ENCODE measurements around the gene MRPS15.

Gene MRPS15

GRCh38 chr1:36448530-36449056, 15.6 kb downstream of the MRPS15 start:
- Histone ChIP-seq H3K4ac (ENCODE audit: low read length) (no peak overlapping the region), H3K36me3 (replicated peaks in 1 of 2; ENCODE audit: control insufficient read depth in 2 of 2, insufficient read depth in 2 of 2, low read length in 2 of 2) (peaks cover 0 to 4% of the 10 kb centered on the region in 2 donors), H3K79me1 (ENCODE audit: low read depth, low read length) (no peaks in the 10 kb centered on the region), H3K14ac (ENCODE audit: low read length) (no peak overlapping the region), H2BK120ac (ENCODE audit: low read depth, low read length) (no peak overlapping the region), H4K91ac (ENCODE audit: low read depth, low read length, poor library complexity) (no peak overlapping the region), H3K23ac (ENCODE audit: low read depth, low read length, poor library complexity) (no peak overlapping the region), H3K9me3 (replicated peaks in 1 of 2; ENCODE audit: control insufficient read depth in 2 of 2, insufficient read depth in 1 of 2, low read depth in 1 of 2, low read length in 2 of 2) (no peaks in the 10 kb centered on the region), H2AFZ (ENCODE audit: low read length) (no peak overlapping the region), H4K8ac (ENCODE audit: low read depth, low read length) (no peak overlapping the region), H2BK5ac (ENCODE audit: low read length) (no peak overlapping the region), H2BK12ac (ENCODE audit: low read length) (no peak overlapping the region), H3K4me3 (ENCODE audit: low read length in 2 of 2) (no peak overlapping the region), H2AK5ac (ENCODE audit: low read depth, low read length) (no peak overlapping the region), H2BK15ac (ENCODE audit: low read length) (no peak overlapping the region), H3K4me2 (ENCODE audit: insufficient read depth, low read length, poor library complexity, severe bottlenecking) (no peak overlapping the region), H3K18ac (ENCODE audit: low read length) (no peak overlapping the region), H3K9ac (ENCODE audit: low read depth, low read length, poor library complexity) (no peak overlapping the region), H3K27me3 (ENCODE audit: control insufficient read depth in 3 of 3, insufficient read depth in 3 of 3, low read depth in 1 of 3, low read length in 3 of 3) (no peaks in the 10 kb centered on the region), H3K4me1 (ENCODE audit: control insufficient read depth in 2 of 2, insufficient read depth in 1 of 2, low read depth in 1 of 2, low read length in 2 of 2) (peaks cover 2 to 5% of the 10 kb centered on the region in 2 donors), H3K27ac (replicated peaks; ENCODE audit: low read length) (no peak overlapping the region)
- no CpG with 5 or more reads among the region's 4 CpGs for WGBS, 2 donors (ENCODE audit: extremely low coverage in 2 of 2, insufficient read length in 2 of 2, insufficient replicate concordance in 1 of 2)
- DNase-seq (ENCODE audit: low spot score) = no peak

- Histone ChIP-seq H3K4me3 (ENCODE audit: low read length in 2 of 2) (no peak overlapping the region), H3K36me3 (replicated peaks in 1 of 2; ENCODE audit: control insufficient read depth in 2 of 2, insufficient read depth in 2 of 2, low read length in 2 of 2) (no peaks in the 10 kb centered on the region), H3K9ac (ENCODE audit: low read depth, low read length, poor library complexity) (no peak overlapping the region), H3K27me3 (ENCODE audit: control insufficient read depth in 3 of 3, insufficient read depth in 3 of 3, low read depth in 1 of 3, low read length in 3 of 3) (no peaks in the 10 kb centered on the region), H2BK120ac (ENCODE audit: low read depth, low read length) (no peak overlapping the region), H3K18ac (ENCODE audit: low read length) (no peak overlapping the region), H3K14ac (ENCODE audit: low read length) (no peak overlapping the region), H2BK5ac (ENCODE audit: low read length) (no peak overlapping the region), H3K4me1 (ENCODE audit: control insufficient read depth in 2 of 2, insufficient read depth in 1 of 2, low read depth in 1 of 2, low read length in 2 of 2) (peaks cover 2 to 5% of the 10 kb centered on the region in 2 donors), H3K79me1 (ENCODE audit: low read depth, low read length) (no peaks in the 10 kb centered on the region), H4K8ac (ENCODE audit: low read depth, low read length) (no peak overlapping the region), H3K23ac (ENCODE audit: low read depth, low read length, poor library complexity) (no peak overlapping the region), H3K4ac (ENCODE audit: low read length) (no peak overlapping the region), H3K9me3 (replicated peaks in 1 of 2; ENCODE audit: control insufficient read depth in 2 of 2, insufficient read depth in 1 of 2, low read depth in 1 of 2, low read length in 2 of 2) (no peaks in the 10 kb centered on the region), H2BK15ac (ENCODE audit: low read length) (no peak overlapping the region), H2BK12ac (ENCODE audit: low read length) (no peak overlapping the region), H3K4me2 (ENCODE audit: insufficient read depth, low read length, poor library complexity, severe bottlenecking) (no peak overlapping the region), H3K27ac (replicated peaks; ENCODE audit: low read length) (no peak overlapping the region), H2AK5ac (ENCODE audit: low read depth, low read length) (no peak overlapping the region), H2AFZ (ENCODE audit: low read length) (no peak overlapping the region), H4K91ac (ENCODE audit: low read depth, low read length, poor library complexity) (no peak overlapping the region)
- no peak for DNase-seq (ENCODE audit: low spot score)
Observed at GRCh38 chr1:36447450-36447849, 16.7 kb downstream of the MRPS15 start.

DNA sequence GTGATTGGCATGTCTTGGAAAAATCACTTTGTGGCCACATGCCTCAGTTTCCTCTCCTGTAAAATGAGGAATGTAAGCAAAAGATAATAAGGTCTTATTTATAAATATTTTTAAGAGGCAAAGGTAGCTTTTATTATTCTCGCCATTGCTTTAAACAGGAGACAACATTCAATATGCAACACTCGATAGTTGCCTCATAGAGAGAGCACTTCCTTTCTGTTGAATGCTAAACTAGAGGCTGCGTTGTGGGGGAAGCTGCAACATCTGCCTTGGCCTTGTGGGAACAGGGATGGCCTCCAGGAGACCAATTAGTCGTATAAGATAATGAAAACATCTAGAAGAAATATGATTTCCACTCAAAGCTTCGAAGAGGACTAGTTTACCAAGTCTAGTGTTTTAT, 17.4 kb downstream of the MRPS15 start:
- no peaks in the 10 kb centered on the region for H3K79me1 ChIP-seq (ENCODE audit: low read depth, low read length)
- WGBS, 2 donors (ENCODE audit: extremely low coverage in 2 of 2, insufficient read length in 2 of 2, insufficient replicate concordance in 1 of 2) = no CpG with 5 or more reads among the region's 5 CpGs

DNA sequence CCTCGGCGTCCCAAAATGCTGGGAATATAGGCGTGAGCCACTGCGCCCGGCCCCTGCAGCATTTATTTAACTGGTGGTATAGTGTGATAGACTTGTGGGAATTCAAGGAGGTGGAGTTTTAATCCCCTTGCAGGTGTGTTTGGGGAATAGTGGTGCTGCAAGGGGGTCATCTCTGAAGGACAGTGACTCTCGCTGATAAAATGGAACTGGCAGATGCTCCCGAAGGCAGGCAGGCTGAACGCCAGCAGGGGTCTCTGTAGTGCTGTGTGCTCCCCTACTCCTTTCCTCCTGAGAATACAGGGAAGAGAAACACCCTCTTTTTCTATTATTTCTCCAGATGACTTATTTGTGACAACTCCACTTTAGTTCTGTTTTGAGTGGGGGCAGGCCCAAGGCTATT, 17.9 kb downstream of the MRPS15 start:
- Histone ChIP-seq H3K9me3 (replicated peaks in 1 of 2; ENCODE audit: control insufficient read depth in 2 of 2, insufficient read depth in 1 of 2, low read depth in 1 of 2, low read length in 2 of 2) (no peaks in the 10 kb centered on the region), H3K36me3 (replicated peaks in 1 of 2; ENCODE audit: control insufficient read depth in 2 of 2, insufficient read depth in 2 of 2, low read length in 2 of 2) (no peaks in the 10 kb centered on the region), H3K9ac (ENCODE audit: low read depth, low read length, poor library complexity) (no peak overlapping the region), H2AK5ac (ENCODE audit: low read depth, low read length) (no peak overlapping the region), H3K27me3 (ENCODE audit: control insufficient read depth in 3 of 3, insufficient read depth in 3 of 3, low read depth in 1 of 3, low read length in 3 of 3) (no peaks in the 10 kb centered on the region), H3K79me1 (ENCODE audit: low read depth, low read length) (no peaks in the 10 kb centered on the region), H3K23ac (ENCODE audit: low read depth, low read length, poor library complexity) (no peak overlapping the region), H2BK120ac (ENCODE audit: low read depth, low read length) (no peak overlapping the region), H4K91ac (ENCODE audit: low read depth, low read length, poor library complexity) (no peak overlapping the region), H3K4me1 (ENCODE audit: control insufficient read depth in 2 of 2, insufficient read depth in 1 of 2, low read depth in 1 of 2, low read length in 2 of 2) (peaks cover 2 to 5% of the 10 kb centered on the region in 2 donors), H2BK12ac (ENCODE audit: low read length) (no peak overlapping the region), H3K4me2 (ENCODE audit: insufficient read depth, low read length, poor library complexity, severe bottlenecking) (no peak overlapping the region), H3K14ac (ENCODE audit: low read length) (no peak overlapping the region), H2BK5ac (ENCODE audit: low read length) (no peak overlapping the region), H2AFZ (ENCODE audit: low read length) (no peak overlapping the region), H3K18ac (ENCODE audit: low read length) (no peak overlapping the region), H2BK15ac (ENCODE audit: low read length) (no peak overlapping the region), H3K4ac (ENCODE audit: low read length) (no peak overlapping the region), H3K27ac (replicated peaks; ENCODE audit: low read length) (no peak overlapping the region), H3K4me3 (ENCODE audit: low read length in 2 of 2) (no peak overlapping the region), H4K8ac (ENCODE audit: low read depth, low read length) (no peak overlapping the region)
- WGBS, 2 donors (ENCODE audit: extremely low coverage in 2 of 2, insufficient read length in 2 of 2, insufficient replicate concordance in 1 of 2) = no CpG with 5 or more reads among the region's 8 CpGs
- DNase-seq (ENCODE audit: low spot score) = no peak

More for the DNA sequence above, 17.4 kb downstream of the MRPS15 start:
- Histone ChIP-seq H3K18ac (ENCODE audit: low read length) (no peak overlapping the region), H3K4me2 (ENCODE audit: insufficient read depth, low read length, poor library complexity, severe bottlenecking) (no peak overlapping the region), H2BK5ac (ENCODE audit: low read length) (no peak overlapping the region), H3K9me3 (replicated peaks in 1 of 2; ENCODE audit: control insufficient read depth in 2 of 2, insufficient read depth in 1 of 2, low read depth in 1 of 2, low read length in 2 of 2) (no peaks in the 10 kb centered on the region), H4K91ac (ENCODE audit: low read depth, low read length, poor library complexity) (no peak overlapping the region), H3K27me3 (ENCODE audit: control insufficient read depth in 3 of 3, insufficient read depth in 3 of 3, low read depth in 1 of 3, low read length in 3 of 3) (no peaks in the 10 kb centered on the region), H2BK15ac (ENCODE audit: low read length) (no peak overlapping the region), H4K8ac (ENCODE audit: low read depth, low read length) (no peak overlapping the region), H3K4ac (ENCODE audit: low read length) (no peak overlapping the region), H2AFZ (ENCODE audit: low read length) (no peak overlapping the region), H3K23ac (ENCODE audit: low read depth, low read length, poor library complexity) (no peak overlapping the region), H3K36me3 (replicated peaks in 1 of 2; ENCODE audit: control insufficient read depth in 2 of 2, insufficient read depth in 2 of 2, low read length in 2 of 2) (no peaks in the 10 kb centered on the region), H2BK12ac (ENCODE audit: low read length) (no peak overlapping the region), H3K27ac (replicated peaks; ENCODE audit: low read length) (no peak overlapping the region), H3K9ac (ENCODE audit: low read depth, low read length, poor library complexity) (no peak overlapping the region), H3K4me3 (ENCODE audit: low read length in 2 of 2) (no peak overlapping the region), H2BK120ac (ENCODE audit: low read depth, low read length) (no peak overlapping the region), H3K14ac (ENCODE audit: low read length) (no peak overlapping the region), H3K4me1 (ENCODE audit: control insufficient read depth in 2 of 2, insufficient read depth in 1 of 2, low read depth in 1 of 2, low read length in 2 of 2) (peaks cover 2 to 5% of the 10 kb centered on the region in 2 donors), H2AK5ac (ENCODE audit: low read depth, low read length) (no peak overlapping the region)
- DNase-seq (ENCODE audit: low spot score) = no peak

Measured in neuronal stem cell (in vitro differentiated cells).